ENCODE data around the gene WNK3. TPM values are rescaled to one million over a fixed set of nuclear protein-coding genes. Genes with fewer than 3 reads are reported as not detected.
A peak's percentile ranks its signal among the peaks of the same experiment; 100 is the strongest.

The WNK3 gene
- total RNA-seq, 2 donors from 2014 or later = 0.52 to 1.6 TPM

- ATAC-seq (no peak), DNase-seq (no peak)
- intact Hi-C loops (cut with DNase I) = no loop called here
- H3K36me3 ChIP-seq (replicated peaks in 1 of 2; ENCODE audit: insufficient read depth in 1 of 2, low read depth in 2 of 2) = no peaks in the 10 kb centered on the region
- H3K27ac ChIP-seq = peak overlapping the region in 1 of 4 donors; percentile 34
- H3K4me3 ChIP-seq = no peak overlapping the region
- no peaks in the 10 kb centered on the region for H3K27me3 ChIP-seq
- H3K9me3 ChIP-seq = no peaks in the 10 kb centered on the region
- H3K4me1 ChIP-seq = no peaks in the 10 kb centered on the region
- TF ChIP-seq POLR2A (IDR thresholded peaks at IDR 0.05) (no peak), CTCF (IDR thresholded peaks at IDR 0.05) (no peak)
These were observed 162.8 kb downstream of the WNK3 start for GRCh38 chrX:54194982-54195588.

- Histone ChIP-seq H3K4me1 (no peaks in the 10 kb centered on the region), H3K9me3 (no peaks in the 10 kb centered on the region), H3K27ac (no peak overlapping the region), H3K27me3 (no peaks in the 10 kb centered on the region), H3K4me3 (no peak overlapping the region), H3K36me3 (replicated peaks in 1 of 2; ENCODE audit: insufficient read depth in 1 of 2, low read depth in 2 of 2) (no peaks in the 10 kb centered on the region)
- no peak for DNase-seq
- intact Hi-C loops (cut with DNase I) = no loop called here
- WGBS, 2 donors = 70 to 74% methylated on average over 4 of the region's 4 CpGs
- ATAC-seq = no peak
- no peak for TF ChIP-seq POLR2A (IDR thresholded peaks at IDR 0.05)
- no peak for TF ChIP-seq CTCF (IDR thresholded peaks at IDR 0.05)
These were observed 164.6 kb downstream of the WNK3 start for GRCh38 chrX:54193085-54193821.

- intact Hi-C loops (cut with DNase I) = no loop called here
- TF ChIP-seq CTCF (IDR thresholded peaks at IDR 0.05) (no peak), POLR2A (IDR thresholded peaks at IDR 0.05) (no peak)
These were observed 173.4 kb downstream of the WNK3 start for GRCh38 chrX:54184474-54184873.

GRCh38 chrX:54182864-54183613 lies 174.8 kb downstream of the WNK3 start, which contains the start of gene FAM120C:
TSS of gene FAM120C (minus strand) at chrX:54183254. CDS start at chrX:54183198, 56 bp downstream.
- intact Hi-C loops (cut with DNase I) = no loop called here

More at GRCh38 chrX:54184474-54184873, 173.4 kb downstream of the WNK3 start:
- Histone ChIP-seq H3K4me3 (no peak overlapping the region), H3K4me1 (peaks cover 25% of the 10 kb centered on the region), H3K36me3 (replicated peaks in 1 of 2; ENCODE audit: insufficient read depth in 1 of 2, low read depth in 2 of 2) (no peaks in the 10 kb centered on the region), H3K27me3 (no peaks in the 10 kb centered on the region), H3K9me3 (no peaks in the 10 kb centered on the region), H3K27ac (no peak overlapping the region)
- ATAC-seq (no peak), DNase-seq (no peak)
- 72 to 88% methylated on average over 2 of the region's 2 CpGs for WGBS, 2 donors

More at GRCh38 chrX:54182864-54183613, 174.8 kb downstream of the WNK3 start, which contains the start of gene FAM120C:
- no peaks in the 10 kb centered on the region for H3K9me3 ChIP-seq
- H3K4me1 ChIP-seq = peaks cover 35% of the 10 kb centered on the region
- no peaks in the 10 kb centered on the region for H3K27me3 ChIP-seq
- peak in 2 of 3 donors; percentile 45 to 56 for TF ChIP-seq POLR2A (IDR thresholded peaks at IDR 0.05)
- no peak for TF ChIP-seq CTCF (IDR thresholded peaks at IDR 0.05)
- peak within 1 kb of the TSS; percentile 72 to 90 (median 84) for H3K27ac ChIP-seq
- H3K4me3 ChIP-seq = peak within 1 kb of the TSS; percentile 61 to 74
- peak; percentile 63 to 68 (median 66) for DNase-seq
- peak; percentile 89 for ATAC-seq
- H3K36me3 ChIP-seq (replicated peaks in 1 of 2; ENCODE audit: insufficient read depth in 1 of 2, low read depth in 2 of 2) = no peaks in the 10 kb centered on the region
- WGBS, 2 donors = 0% methylated on average over 19 to 52 of the region's 70 CpGs

Measured in body of pancreas (tissue), 4 donors.